GM18511 (cell line): ENCODE data around the gene CDK5RAP2.
"Not testable (repeated sequence)": the region's sequence is repeated elsewhere in the genome, so short reads cannot be mapped to it uniquely, and the experiment has no call there.

Experiments
- ATAC-seq: cut with Tn5 transposase; IDR thresholded peaks from one replicate; pipeline ENCODE4 v1.9.1; 2021; ENCODE audit warnings: mild to moderate bottlenecking, moderate library complexity; ENCODE audit not compliant: unreplicated experiment

CDK5RAP2 gene

GRCh38 chr9:120545701-120546550 lies 34.0 kb downstream of the CDK5RAP2 start:
- ATAC-seq: no peak

DNA sequence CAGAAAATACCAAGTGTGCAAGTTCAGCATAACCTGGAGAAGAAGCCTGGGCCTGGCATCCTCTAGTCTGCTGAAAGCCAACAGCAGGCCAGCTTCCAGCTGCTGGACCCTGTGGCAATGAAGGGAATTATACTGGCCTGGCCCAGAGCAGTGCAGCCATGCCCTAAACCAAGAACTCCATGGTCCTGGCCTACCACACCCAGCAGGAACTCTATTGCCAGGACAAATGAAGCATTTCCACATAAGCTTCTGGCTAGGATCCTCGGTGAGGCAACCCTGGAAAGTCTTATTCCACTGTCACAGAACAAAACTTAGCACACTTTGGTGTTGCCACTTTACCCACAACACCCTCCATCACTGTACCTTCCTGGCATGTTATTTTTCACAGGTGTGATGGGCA lies 35.5 kb downstream of the CDK5RAP2 start:
- no peak for ATAC-seq

GRCh38 chr9:120542701-120543490 lies 37.1 kb downstream of the CDK5RAP2 start:
- no peak for ATAC-seq

DNA sequence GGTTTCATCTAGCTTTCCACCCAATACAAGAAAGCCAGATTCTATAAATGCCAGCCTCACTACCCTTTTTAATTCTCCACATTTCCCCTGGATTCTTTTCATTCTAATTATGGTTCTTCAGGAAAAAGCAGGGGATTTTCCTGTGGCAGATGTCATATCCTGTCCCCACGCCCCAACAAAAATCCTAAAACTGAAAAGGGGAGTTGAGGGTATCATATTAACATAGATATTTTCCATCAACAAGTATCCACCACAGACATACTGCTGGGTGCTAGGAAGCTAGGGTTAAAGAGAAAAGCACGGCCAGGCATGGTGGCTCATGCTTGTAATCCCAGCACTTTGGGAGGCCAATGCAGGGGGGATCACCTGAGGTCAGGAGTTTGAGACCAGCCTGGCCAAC lies 38.0 kb downstream of the CDK5RAP2 start:
- ATAC-seq: no peak

- ATAC-seq: no peak
Measured at GRCh38 chr9:120539951-120540350, 40.0 kb downstream of the CDK5RAP2 start.

DNA sequence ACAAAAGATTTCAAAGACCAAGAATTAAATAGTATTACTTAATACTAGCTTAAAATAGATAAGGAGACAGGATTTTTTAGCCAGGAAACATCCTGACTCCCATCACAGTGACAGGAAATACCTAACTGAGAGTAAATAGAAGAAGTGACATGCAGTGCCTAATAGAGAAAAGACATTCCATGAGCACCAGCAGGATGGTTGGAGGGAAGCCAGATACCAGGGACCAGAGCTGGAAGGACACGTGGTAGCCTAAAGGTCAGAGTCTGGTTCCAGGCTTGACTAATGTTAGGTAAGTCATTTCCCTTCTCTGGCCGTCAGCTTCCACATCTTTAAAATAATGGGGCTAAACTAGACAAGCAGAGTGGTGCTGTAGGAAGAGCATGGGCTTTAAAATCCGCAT lies 41.6 kb downstream of the CDK5RAP2 start:
- ATAC-seq: no peak

DNA sequence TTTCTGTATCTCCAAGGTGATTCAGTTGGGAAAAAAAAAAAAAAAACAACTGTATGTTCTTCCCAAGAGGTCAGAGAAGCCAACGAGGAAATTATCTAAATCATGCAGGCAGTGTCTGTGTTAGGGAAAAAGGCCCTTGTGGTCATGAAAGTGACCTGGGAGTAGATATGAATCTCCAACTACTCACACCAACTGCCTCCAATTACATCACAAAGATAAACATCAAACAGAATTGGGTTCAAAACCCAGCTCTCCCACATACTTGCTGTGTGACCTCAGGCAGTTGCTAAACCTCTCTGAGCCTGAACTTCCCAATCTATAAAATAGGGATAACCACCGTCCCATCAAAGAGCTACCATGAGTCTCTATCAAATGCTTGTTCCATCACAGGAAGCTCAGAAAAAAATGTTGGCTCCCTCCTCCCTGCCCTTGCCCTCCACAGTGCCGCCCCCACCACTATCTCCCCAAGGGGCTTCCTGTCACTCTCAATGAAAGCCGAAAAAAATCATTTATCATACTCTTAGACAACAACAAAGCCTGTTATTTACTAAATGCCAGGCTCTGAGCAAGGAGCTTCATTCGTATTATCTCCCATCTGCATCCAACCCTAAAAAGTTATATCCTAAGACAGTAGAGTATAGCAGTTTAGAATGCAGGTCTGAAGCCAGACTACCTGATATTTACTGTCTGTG lies 42.9 kb downstream of the CDK5RAP2 start:
- no peak for ATAC-seq

DNA sequence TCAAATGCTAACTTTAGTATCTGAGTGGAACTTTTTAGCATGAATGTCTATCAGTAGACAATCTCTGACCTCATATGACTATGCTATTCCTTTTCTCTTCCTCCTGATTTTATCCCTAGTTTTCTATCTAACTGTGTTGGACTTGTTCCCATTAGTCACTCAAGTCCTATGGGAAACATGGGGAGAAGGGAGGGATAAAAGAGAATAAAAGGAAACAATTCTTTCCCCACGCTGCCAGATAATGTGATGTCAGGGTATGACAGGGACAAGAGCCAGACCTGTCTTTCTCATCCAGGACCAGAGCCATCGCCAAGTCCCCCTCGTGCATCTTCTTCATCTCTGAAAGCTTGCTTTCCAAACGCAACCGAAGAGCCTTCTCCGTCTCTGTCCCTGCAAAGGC lies 43.9 kb downstream of the CDK5RAP2 start:
- no peak for ATAC-seq

DNA sequence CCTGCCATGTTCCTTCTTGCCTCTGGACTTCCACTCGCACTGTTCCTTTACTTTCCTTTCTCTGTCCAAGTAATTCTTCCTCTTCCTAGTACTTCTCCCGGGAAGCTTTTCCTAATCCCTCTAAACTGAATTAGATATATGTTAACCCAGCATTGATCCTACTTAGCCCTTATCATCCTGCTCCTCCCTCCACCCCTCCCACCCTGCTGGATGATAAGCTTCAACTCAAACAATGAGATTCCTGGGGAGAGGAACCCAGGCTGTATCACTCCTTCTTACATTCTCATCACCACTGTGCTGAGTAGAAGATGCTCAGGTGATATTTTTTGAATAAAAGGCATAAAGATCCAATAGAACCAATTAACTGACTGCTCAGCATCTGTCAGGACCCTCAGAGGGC lies 45.7 kb downstream of the CDK5RAP2 start:
- ATAC-seq: no peak

DNA sequence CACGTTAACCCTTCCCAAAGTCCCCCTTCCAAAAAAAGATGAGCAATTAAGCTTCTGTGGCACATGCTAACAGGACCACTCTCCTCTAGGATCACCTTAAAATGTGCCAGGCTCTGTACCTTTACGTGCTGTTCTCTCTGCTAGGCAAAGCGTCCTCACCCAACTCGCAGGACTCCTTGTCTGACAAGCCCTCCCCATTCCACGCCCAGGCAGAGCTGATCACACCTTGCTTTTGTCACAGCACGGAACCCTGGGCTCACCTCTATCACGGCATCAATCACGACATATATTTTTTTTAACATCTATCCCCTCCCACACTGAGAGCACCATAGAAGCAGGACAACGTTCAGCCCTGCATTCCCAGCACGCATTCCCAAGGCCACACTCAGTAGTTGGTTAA lies 47.1 kb downstream of the CDK5RAP2 start:
- ATAC-seq: no peak

- no peak for ATAC-seq
Measured at GRCh38 chr9:120532475-120532874, 47.5 kb downstream of the CDK5RAP2 start.

DNA sequence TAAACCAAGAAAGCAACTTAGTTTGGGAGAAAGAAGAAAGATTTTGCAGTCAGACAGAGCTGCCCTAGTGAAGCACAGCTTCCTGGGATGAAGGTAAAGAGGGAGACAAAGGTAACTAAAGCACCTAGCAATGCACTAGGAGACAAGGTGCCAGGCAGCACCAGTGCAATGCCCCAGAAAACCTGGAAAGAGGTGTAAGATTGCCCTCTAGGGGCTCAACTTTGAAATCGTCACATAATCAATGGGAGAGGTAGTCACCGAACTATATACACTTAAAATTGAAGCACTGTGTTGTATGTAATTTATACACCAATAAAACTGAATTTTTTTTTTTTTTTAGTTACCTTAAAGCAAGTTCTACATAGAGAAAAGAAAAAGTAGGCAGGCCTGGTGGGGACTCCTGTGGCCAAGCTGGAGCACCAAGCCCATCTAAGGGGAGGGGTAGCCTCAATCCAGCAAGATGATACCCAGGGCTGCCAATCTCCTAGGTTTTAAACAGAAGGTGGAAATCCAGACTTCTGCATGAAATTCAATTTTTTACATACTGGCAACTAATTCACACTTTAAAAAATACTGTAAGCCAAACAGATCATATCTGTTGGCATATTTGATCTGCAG lies 48.2 kb downstream of the CDK5RAP2 start:
- no peak for ATAC-seq

DNA sequence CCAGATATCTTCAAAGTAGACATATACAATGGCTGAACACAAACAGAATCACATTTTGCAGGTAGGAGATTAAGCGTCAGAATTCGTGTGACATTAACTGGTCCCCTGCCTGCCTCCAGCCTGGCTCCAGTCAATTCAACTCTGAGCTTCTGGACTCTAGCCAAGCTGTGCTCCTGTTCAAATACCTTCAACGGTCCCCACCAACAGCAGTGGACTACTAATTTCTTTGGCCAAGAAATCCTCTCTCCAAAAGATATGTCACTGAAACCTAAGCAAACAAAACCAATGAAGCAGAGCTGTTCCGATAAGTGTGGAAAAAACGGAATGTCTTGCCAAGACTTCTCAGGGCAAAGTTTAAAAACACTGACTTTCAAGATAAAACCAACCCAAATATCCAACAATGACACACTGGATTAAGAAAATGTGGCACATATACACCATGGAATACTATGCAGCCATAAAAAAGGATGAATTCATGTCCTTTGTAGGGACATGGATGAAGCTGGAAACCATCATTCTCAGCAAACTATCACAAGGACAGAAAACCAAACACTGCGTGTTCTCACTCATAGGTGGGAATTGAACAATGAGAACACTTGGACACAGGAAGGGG lies 49.6 kb downstream of the CDK5RAP2 start:
- ATAC-seq: not testable (repeated sequence)

GRCh38 chr9:120528829-120529228 lies 51.1 kb downstream of the CDK5RAP2 start:
- no peak for ATAC-seq

DNA sequence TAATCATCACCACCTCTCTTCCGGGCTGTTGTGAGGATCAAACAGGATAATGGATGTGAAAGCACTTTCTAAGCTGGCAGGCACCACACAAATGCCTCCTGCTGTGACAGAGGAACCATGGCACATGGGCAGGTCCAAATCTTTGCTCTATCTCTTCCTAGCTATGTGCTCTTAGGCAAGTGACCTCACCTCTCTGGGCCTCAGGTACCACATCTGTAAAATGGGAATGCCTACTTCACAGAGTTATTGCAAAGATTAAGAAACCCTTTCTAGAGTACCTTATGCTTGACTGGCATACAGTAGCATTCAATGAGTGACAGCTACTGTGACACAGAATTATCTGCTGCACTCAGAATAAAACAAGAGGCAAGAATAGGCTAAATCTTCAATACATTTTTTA lies 51.6 kb downstream of the CDK5RAP2 start:
- no peak for ATAC-seq

DNA sequence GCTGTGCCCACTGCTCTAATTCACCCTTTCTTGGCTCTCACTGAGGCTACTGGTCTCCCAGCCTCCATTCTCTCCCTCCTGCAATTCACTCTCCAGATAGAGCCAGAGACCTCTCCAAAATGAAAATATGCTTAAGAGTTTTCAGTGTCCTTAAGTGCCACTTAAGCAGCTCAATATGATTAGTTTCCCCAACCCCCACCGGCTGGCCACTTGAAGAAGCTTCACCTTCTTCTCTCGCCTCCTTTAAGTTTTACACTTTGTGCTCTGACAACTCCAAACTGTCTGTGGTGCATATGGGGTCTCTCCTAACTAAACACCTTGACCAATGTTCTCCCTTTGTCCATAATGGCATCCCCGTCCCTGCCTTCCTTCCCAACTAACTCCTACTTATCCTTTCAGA lies 53.4 kb downstream of the CDK5RAP2 start:
- ATAC-seq: no peak

DNA sequence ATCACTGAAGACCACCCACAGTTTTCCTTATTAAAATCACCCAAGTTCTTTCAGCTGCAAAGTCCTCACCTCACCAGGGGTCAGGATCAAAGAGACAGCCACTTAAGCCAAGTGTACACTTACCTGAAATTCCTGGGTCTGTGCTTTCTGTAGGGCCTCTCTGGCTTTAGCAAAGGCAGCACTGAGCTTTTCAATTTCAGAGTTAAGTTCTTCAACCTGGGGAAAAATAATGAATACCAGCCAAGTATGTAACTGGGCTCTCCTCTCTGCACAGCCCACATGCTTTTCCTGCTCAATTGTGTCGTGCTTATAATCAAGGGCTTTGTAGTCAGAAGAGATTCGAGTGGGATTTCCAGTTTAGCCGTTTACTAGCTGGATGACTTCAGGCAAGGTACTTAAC lies 55.1 kb downstream of the CDK5RAP2 start:
- no peak for ATAC-seq

- ATAC-seq: no peak
Measured at GRCh38 chr9:120524038-120524437, 55.9 kb downstream of the CDK5RAP2 start.

- ATAC-seq: no peak
Measured at GRCh38 chr9:120522558-120522957, 57.4 kb downstream of the CDK5RAP2 start.

DNA sequence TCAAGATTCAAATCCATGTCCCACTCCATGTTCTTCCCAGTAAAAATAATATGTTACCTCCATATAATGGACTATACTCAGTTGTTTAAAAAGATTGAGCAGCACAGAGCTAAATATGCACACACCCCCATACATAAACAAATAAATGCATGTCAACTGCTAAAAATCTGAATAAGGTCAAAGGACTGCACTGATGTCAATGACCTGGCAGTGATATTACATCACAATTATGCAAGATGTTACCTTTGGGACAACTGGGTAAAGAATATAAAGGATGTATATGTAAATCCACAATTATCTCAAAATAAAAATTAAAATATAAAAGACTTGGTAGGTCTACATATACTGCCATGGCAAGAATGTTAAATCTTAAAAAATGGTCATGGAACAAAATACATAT lies 57.9 kb downstream of the CDK5RAP2 start:
- ATAC-seq: no peak

- no peak for ATAC-seq
Measured at GRCh38 chr9:120521101-120521500, 58.9 kb downstream of the CDK5RAP2 start.
